ENCODE measurements around the gene ARHGEF38.

GRCh38 chr4:105645440-105645839 is 93.0 kb downstream of the ARHGEF38 start:
- TF ChIP-seq REST (IDR thresholded peaks at IDR 0.05; ENCODE audit: low read depth) = no peak
- no peak for TF ChIP-seq EP300 (IDR thresholded peaks at IDR 0.05; ENCODE audit: borderline replicate concordance)
- TF ChIP-seq, protein P1, sequence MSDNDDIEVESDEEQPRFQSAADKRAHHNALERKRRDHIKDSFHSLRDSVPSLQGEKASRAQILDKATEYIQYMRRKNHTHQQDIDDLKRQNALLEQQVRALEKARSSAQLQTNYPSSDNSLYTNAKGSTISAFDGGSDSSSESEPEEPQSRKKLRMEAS (IDR thresholded peaks at IDR 0.05) = no peak
- no peak for TF ChIP-seq RAD21 (IDR thresholded peaks at IDR 0.05; ENCODE audit: low read depth)
- no peak for TF ChIP-seq YY1 (IDR thresholded peaks at IDR 0.05; ENCODE audit: low read depth)
- TF ChIP-seq TAF1 (IDR thresholded peaks at IDR 0.05; ENCODE audit: low read depth) = no peak
- no peak for TF ChIP-seq CEBPB (IDR thresholded peaks at IDR 0.05)
- TF ChIP-seq TCF12 (IDR thresholded peaks at IDR 0.05; ENCODE audit: low read depth) = no peak
- no peak for TF ChIP-seq ZBTB7A (IDR thresholded peaks at IDR 0.05; ENCODE audit: low read depth)
- no peak for TF ChIP-seq NFIC (IDR thresholded peaks at IDR 0.05)
- TF ChIP-seq TEAD4 (IDR thresholded peaks at IDR 0.05) = no peak
- TF ChIP-seq, protein P2, sequence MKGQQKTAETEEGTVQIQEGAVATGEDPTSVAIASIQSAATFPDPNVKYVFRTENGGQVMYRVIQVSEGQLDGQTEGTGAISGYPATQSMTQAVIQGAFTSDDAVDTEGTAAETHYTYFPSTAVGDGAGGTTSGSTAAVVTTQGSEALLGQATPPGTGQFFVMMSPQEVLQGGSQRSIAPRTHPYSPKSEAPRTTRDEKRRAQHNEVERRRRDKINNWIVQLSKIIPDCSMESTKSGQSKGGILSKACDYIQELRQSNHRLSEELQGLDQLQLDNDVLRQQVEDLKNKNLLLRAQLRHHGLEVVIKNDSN (IDR thresholded peaks at IDR 0.05) = no peak
- TF ChIP-seq FOXM1 (IDR thresholded peaks at IDR 0.05; ENCODE audit: borderline replicate concordance, low read depth) = no peak
- no peak for TF ChIP-seq EGR1 (IDR thresholded peaks at IDR 0.05)
